Measurements from ENCODE around the gene BCR. TPM values are rescaled to one million over a fixed set of nuclear protein-coding genes. Genes with fewer than 3 reads are reported as not detected.

Gene BCR
- total and polyA plus RNA-seq, 2 of the 8 experiments (the other 6 are each of a cell fraction or from before 2014, with no cell fraction given): 66.7 to 130 TPM

DNA sequence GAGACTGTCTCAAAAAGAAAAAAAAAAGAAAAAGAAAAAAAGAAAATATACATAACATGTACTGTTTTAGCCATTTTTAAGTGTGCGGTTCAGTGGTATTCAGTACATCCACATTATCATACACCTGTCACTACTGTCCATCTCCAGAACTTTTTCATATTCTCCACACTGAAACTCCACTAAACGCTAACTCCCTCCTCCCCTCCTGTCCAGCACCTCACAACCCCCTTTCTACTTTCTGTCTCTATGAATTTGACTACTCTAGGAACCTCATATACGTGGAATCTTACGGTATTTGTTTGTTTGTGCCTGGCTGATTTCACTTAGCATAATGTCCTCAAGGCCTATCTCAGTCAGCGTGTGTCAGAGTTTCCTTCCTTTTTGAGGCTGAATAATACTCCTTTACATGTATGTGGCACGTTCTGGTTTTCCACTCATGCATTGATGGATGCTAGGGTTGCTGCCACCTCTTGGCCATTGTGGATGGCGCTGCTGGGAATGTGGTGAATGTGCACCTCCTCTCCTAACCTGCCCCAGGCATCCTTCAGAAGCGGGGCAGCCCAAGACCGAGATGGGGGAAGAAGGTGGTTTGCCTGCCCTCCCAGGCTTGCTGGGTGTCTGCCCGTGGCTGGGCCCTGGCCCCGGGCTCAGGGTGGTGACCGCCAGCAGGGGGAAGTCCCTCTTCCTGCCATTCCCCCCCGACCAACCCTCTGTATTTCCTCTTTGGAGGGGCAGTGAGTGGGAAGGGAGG is 60.5 kb downstream of the BCR start:
- Histone ChIP-seq H3K27ac (ENCODE audit: low read depth, low read length) (peak overlapping the region; percentile 85), H3K36me3 (ENCODE audit: control insufficient read depth in 2 of 4, insufficient read depth in 4 of 4, low read length in 3 of 4) (no peaks in the 10 kb centered on the region), H2AFZ (ENCODE audit: low read length) (no peak overlapping the region), H3K14ac (ENCODE audit: insufficient read length) (peak overlapping the region; percentile 90), H3K79me1 (ENCODE audit: low read depth, low read length) (peaks cover 19% of the 10 kb centered on the region), H2BK20ac (ENCODE audit: low read length) (peak overlapping the region; percentile 100), H4K20me1 (replicated peaks in 1 of 2; ENCODE audit: control insufficient read depth in 1 of 2, insufficient read depth in 2 of 2, low read length in 2 of 2) (peaks cover 8 to 16% of the 10 kb centered on the region in 2 experiments), H3K4ac (replicated peaks; ENCODE audit: insufficient read length, low read depth, low read length) (peak overlapping the region; percentile 98), H3K23ac (ENCODE audit: insufficient read length) (no peak overlapping the region), H3K4me3 (ENCODE audit: extremely low read depth in 1 of 4, insufficient read depth in 2 of 4, low read depth in 3 of 4, low read length in 4 of 4) (peak overlapping the region in 2 of 4 experiments; percentile 17 to 56; a peak in 1 of 8 replicates), H2BK15ac (ENCODE audit: low read length) (peak overlapping the region; percentile 90; the same call in 1 of the 2 replicates), H3K4me1 (replicated peaks in 1 of 4; ENCODE audit: control insufficient read depth in 3 of 4, insufficient read depth in 4 of 4, low read length in 3 of 4) (peaks cover 27 to 63% (median 47%) of the 10 kb centered on the region in 4 experiments), H3K27me3 (replicated peaks in 1 of 4; ENCODE audit: control insufficient read depth in 3 of 4, extremely low read depth in 1 of 4, insufficient read depth in 3 of 4, low read length in 3 of 4) (no peaks in the 10 kb centered on the region), H2AK5ac (ENCODE audit: low read depth, low read length) (peak overlapping the region; percentile 99), H4K91ac (replicated peaks; ENCODE audit: insufficient read length, low read length) (peak overlapping the region; percentile 99), H2BK120ac (replicated peaks; ENCODE audit: low read depth, low read length) (peak overlapping the region; percentile 99), H3K23me2 (ENCODE audit: low read depth, low read length) (peaks cover 9% of the 10 kb centered on the region; the same call in 1 of the 2 replicates), H2BK12ac (ENCODE audit: low read depth, low read length) (peak overlapping the region; percentile 100), H3K18ac (ENCODE audit: extremely low read depth, low read length) (peak overlapping the region; percentile 99), H4K5ac (ENCODE audit: insufficient read length, low read depth, low read length) (peak overlapping the region; percentile 74), H3K56ac (replicated peaks; ENCODE audit: insufficient read length, low read depth, low read length) (peak overlapping the region; percentile 88), H4K8ac (ENCODE audit: extremely low read depth, insufficient read depth, low read length) (no peak overlapping the region), H2BK5ac (ENCODE audit: low read depth, low read length) (peak overlapping the region; percentile 99), H3K4me2 (ENCODE audit: insufficient read depth in 1 of 2, low read depth in 2 of 2, low read length in 2 of 2) (peak overlapping the region; percentile 77 to 82; a peak in 3 of 4 replicates), H3K79me2 (ENCODE audit: control insufficient read depth in 1 of 2, insufficient read depth in 2 of 2, low read length in 2 of 2) (peaks cover 23 to 77% of the 10 kb centered on the region in 2 experiments), H3K9me3 (ENCODE audit: insufficient read depth in 2 of 2, low read depth in 1 of 2, low read length in 1 of 2) (no peaks in the 10 kb centered on the region; a peak in 1 of 4 replicates), H3K9ac (replicated peaks in 1 of 4; ENCODE audit: extremely low read depth in 1 of 4, low read depth in 3 of 4, low read length in 3 of 4) (no peak overlapping the region)
- ChIA-PET CTCF (ENCODE audit: partially characterized antibody) (interaction anchor here (0.7 to 1.4 kb wide), 3 partner anchors 33 to 55 kb away, joined by 3 read pairs; no protein-coding TSS in a partner anchor), POLR2A (ENCODE audit: partially characterized antibody) (interaction anchor here (2.9 kb wide), 1 partner anchor 10 kb away, joined by 31 read pairs; no protein-coding TSS in a partner anchor)
- DNase-seq (ENCODE audit: low read depth in 1 of 2, low spot score in 2 of 2) (no peak), FAIRE-seq (peak; percentile 36)
- WGBS, 2 experiments (ENCODE audit: extremely low coverage in 1 of 2, insufficient coverage in 1 of 2, insufficient read length in 1 of 2, insufficient replicate concordance in 2 of 2, low coverage in 1 of 2, low lambda C conversion rate in 2 of 2, missing lambda C conversion rate in 1 of 2): 63% methylated on average over 13 of the region's 13 CpGs; no CpG with 5 or more reads in 1 of the 2 experiments
- TF ChIP-seq YY1 (IDR thresholded peaks at IDR 0.05; ENCODE audit: low read depth, low read length) (peak; percentile 33; the same call in 1 of the 2 replicates), HDAC2 (IDR thresholded peaks at IDR 0.05; ENCODE audit: borderline replicate concordance in 1 of 2, low read depth in 2 of 2, low read length in 2 of 2) (no peak), BACH1 (IDR thresholded peaks at IDR 0.05; ENCODE audit: low read length) (no peak), ZNF274 (IDR thresholded peaks at IDR 0.05; ENCODE audit: borderline replicate concordance, extremely low read depth, low read length) (no peak), SAP30 (IDR thresholded peaks at IDR 0.05; ENCODE audit: insufficient read depth, insufficient replicate concordance, low read length) (no peak), RAD21 (IDR thresholded peaks at IDR 0.05 in 1 of 2, conservative IDR thresholded peaks at IDR 0.05 in 1 of 2; ENCODE audit: low read depth in 2 of 2, low read length in 2 of 2) (peak; percentile 33 to 59), NANOG (IDR thresholded peaks at IDR 0.05; ENCODE audit: insufficient read depth, low read depth, low read length, poor library complexity, severe bottlenecking) (no peak), TEAD4 (IDR thresholded peaks at IDR 0.05; ENCODE audit: low read depth, low read length) (peak; percentile 88)
- TF ChIP-seq, protein P1, sequence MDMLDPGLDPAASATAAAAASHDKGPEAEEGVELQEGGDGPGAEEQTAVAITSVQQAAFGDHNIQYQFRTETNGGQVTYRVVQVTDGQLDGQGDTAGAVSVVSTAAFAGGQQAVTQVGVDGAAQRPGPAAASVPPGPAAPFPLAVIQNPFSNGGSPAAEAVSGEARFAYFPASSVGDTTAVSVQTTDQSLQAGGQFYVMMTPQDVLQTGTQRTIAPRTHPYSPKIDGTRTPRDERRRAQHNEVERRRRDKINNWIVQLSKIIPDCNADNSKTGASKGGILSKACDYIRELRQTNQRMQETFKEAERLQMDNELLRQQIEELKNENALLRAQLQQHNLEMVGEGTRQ (IDR thresholded peaks at IDR 0.05; ENCODE audit: low read length): no peak

Data from H1 (cell line).